ENCODE measurements around the gene LRRC42. TPM values are rescaled to one million over a fixed set of nuclear protein-coding genes. Genes with fewer than 3 reads are reported as not detected.
"Not testable (repeated sequence)": the region's sequence is repeated elsewhere in the genome, so short reads cannot be mapped to it uniquely, and the experiment has no call there.

Gene LRRC42
- total RNA-seq, 2 experiments from 2014 or later: 19.5 to 19.9 TPM

- Mint-ChIP-seq H3K27me3 (no peaks in the 10 kb centered on the region), H3K9me3 (no peaks in the 10 kb centered on the region), H3K27ac (no peak overlapping the region), H3K4me1 (peaks cover 10% of the 10 kb centered on the region), H3K36me3 (ENCODE audit: low read depth) (peaks cover 29% of the 10 kb centered on the region), H3K4me3 (no peak overlapping the region)
- DNase-seq: no peak
- POLR2A ChIA-PET: no interaction called here
- CTCF ChIA-PET: interaction anchor here (0.5 to 1.8 kb wide), 2 partner anchors 103 to 525 kb away, joined by 3 to 5 read pairs; no protein-coding TSS in a partner anchor
Observed at GRCh38 chr1:53963460-53963859, 17.3 kb downstream of the LRRC42 start.

GRCh38 chr1:53964109-53964508 lies 18.0 kb downstream of the LRRC42 start:
- Mint-ChIP-seq H3K36me3 (ENCODE audit: low read depth) (peaks cover 33% of the 10 kb centered on the region), H3K9me3 (no peaks in the 10 kb centered on the region), H3K4me1 (peaks cover 10% of the 10 kb centered on the region), H3K4me3 (no peak overlapping the region), H3K27ac (peak overlapping the region; percentile 19), H3K27me3 (no peaks in the 10 kb centered on the region)
- ChIA-PET CTCF (interaction anchor here (1.8 kb wide), 1 partner anchor 103 kb away, joined by 5 read pairs; no protein-coding TSS in a partner anchor), POLR2A (no interaction called here)
- DNase-seq: no peak

- no peak overlapping the region for H3K4me3 Mint-ChIP-seq
- ChIA-PET CTCF (no interaction called here), POLR2A (no interaction called here)
- peaks cover 13% of the 10 kb centered on the region for H3K4me1 Mint-ChIP-seq
- no peaks in the 10 kb centered on the region for H3K9me3 Mint-ChIP-seq
- DNase-seq: no peak
- H3K36me3 Mint-ChIP-seq (ENCODE audit: low read depth): peaks cover 43% of the 10 kb centered on the region
- H3K27ac Mint-ChIP-seq: no peak overlapping the region
- H3K27me3 Mint-ChIP-seq: no peaks in the 10 kb centered on the region
Observed at GRCh38 chr1:53966794-53967193, 20.6 kb downstream of the LRRC42 start.

GRCh38 chr1:53967409-53968124 lies 21.4 kb downstream of the LRRC42 start:
- peaks cover 43% of the 10 kb centered on the region for H3K36me3 Mint-ChIP-seq (ENCODE audit: low read depth)
- peaks cover 13% of the 10 kb centered on the region for H3K4me1 Mint-ChIP-seq
- ChIA-PET POLR2A (no interaction called here), CTCF (interaction anchor here (0.8 kb wide), 1 partner anchor 107 kb away, joined by 3 read pairs; no protein-coding TSS in a partner anchor)
- H3K27ac Mint-ChIP-seq: no peak overlapping the region
- H3K9me3 Mint-ChIP-seq: no peaks in the 10 kb centered on the region
- no peaks in the 10 kb centered on the region for H3K27me3 Mint-ChIP-seq
- no peak for DNase-seq
- no peak overlapping the region for H3K4me3 Mint-ChIP-seq

GRCh38 chr1:53968125-53968513 lies 22.0 kb downstream of the LRRC42 start:
- no peaks in the 10 kb centered on the region for H3K27me3 Mint-ChIP-seq
- H3K9me3 Mint-ChIP-seq: no peaks in the 10 kb centered on the region
- DNase-seq: no peak
- H3K4me3 Mint-ChIP-seq: no peak overlapping the region
- peaks cover 11% of the 10 kb centered on the region for H3K4me1 Mint-ChIP-seq
- ChIA-PET CTCF (interaction anchor here (0.8 kb wide), 1 partner anchor 107 kb away, joined by 3 read pairs; no protein-coding TSS in a partner anchor), POLR2A (no interaction called here)
- no peak overlapping the region for H3K27ac Mint-ChIP-seq
- peaks cover 44% of the 10 kb centered on the region for H3K36me3 Mint-ChIP-seq (ENCODE audit: low read depth)

- H3K36me3 Mint-ChIP-seq (ENCODE audit: low read depth): peaks cover 40% of the 10 kb centered on the region
- H3K9me3 Mint-ChIP-seq, H3K27me3 Mint-ChIP-seq, DNase-seq, H3K27ac Mint-ChIP-seq, H3K4me3 Mint-ChIP-seq, H3K4me1 Mint-ChIP-seq: not testable (repeated sequence)
- ChIA-PET POLR2A (interaction anchor here (0.6 kb wide), 1 partner anchor 92 kb away, joined by 3 read pairs; no protein-coding TSS in a partner anchor), CTCF (interaction anchor here (1.0 to 1.5 kb wide), 3 partner anchors 10 to 71 kb away, joined by 3 to 5 read pairs (median 5); no protein-coding TSS in a partner anchor)
Observed at GRCh38 chr1:53969323-53969722, 23.2 kb downstream of the LRRC42 start.

GRCh38 chr1:53971718-53972117 lies 25.6 kb downstream of the LRRC42 start:
- H3K4me3 Mint-ChIP-seq: no peak overlapping the region
- H3K27me3 Mint-ChIP-seq: no peaks in the 10 kb centered on the region
- peaks cover 6% of the 10 kb centered on the region for H3K4me1 Mint-ChIP-seq
- CTCF ChIA-PET: interaction anchor here (0.6 to 1.5 kb wide), 2 partner anchors 13 to 700 kb away, joined by 3 to 7 read pairs; no protein-coding TSS in a partner anchor
- H3K36me3 Mint-ChIP-seq (ENCODE audit: low read depth): peaks cover 36% of the 10 kb centered on the region
- no peak overlapping the region for H3K27ac Mint-ChIP-seq
- no peak for DNase-seq
- no peaks in the 10 kb centered on the region for H3K9me3 Mint-ChIP-seq
- POLR2A ChIA-PET: no interaction called here

- Mint-ChIP-seq H3K27ac (peak overlapping the region; percentile 14), H3K4me3 (no peak overlapping the region), H3K9me3 (no peaks in the 10 kb centered on the region), H3K36me3 (ENCODE audit: low read depth) (peaks cover 17% of the 10 kb centered on the region), H3K27me3 (no peaks in the 10 kb centered on the region), H3K4me1 (peaks cover 6% of the 10 kb centered on the region)
- DNase-seq: no peak
- POLR2A ChIA-PET: interaction anchor here (0.6 kb wide), 1 partner anchor 39 kb away, joined by 4 read pairs; no protein-coding TSS in a partner anchor
- CTCF ChIA-PET: interaction anchor here (0.5 to 1.3 kb wide), 2 partner anchors 17 to 21 kb away, joined by 3 to 4 read pairs; no protein-coding TSS in a partner anchor
Observed at GRCh38 chr1:53975861-53976260, 29.7 kb downstream of the LRRC42 start.

GRCh38 chr1:53979712-53980450 lies 33.7 kb downstream of the LRRC42 start:
- H3K9me3 Mint-ChIP-seq: no peaks in the 10 kb centered on the region
- H3K4me3 Mint-ChIP-seq: no peak overlapping the region
- POLR2A ChIA-PET: no interaction called here
- peaks cover 3% of the 10 kb centered on the region for H3K4me1 Mint-ChIP-seq
- no peak for DNase-seq
- H3K27ac Mint-ChIP-seq: no peak overlapping the region
- CTCF ChIA-PET: no interaction called here
- H3K27me3 Mint-ChIP-seq: peaks cover 1% of the 10 kb centered on the region
- peaks cover 4% of the 10 kb centered on the region for H3K36me3 Mint-ChIP-seq (ENCODE audit: low read depth)

- Mint-ChIP-seq H3K4me3 (no peak overlapping the region), H3K27ac (no peak overlapping the region), H3K4me1 (peaks cover 7% of the 10 kb centered on the region), H3K9me3 (no peaks in the 10 kb centered on the region), H3K27me3 (peaks cover 1% of the 10 kb centered on the region), H3K36me3 (ENCODE audit: low read depth) (no peaks in the 10 kb centered on the region)
- ChIA-PET CTCF (no interaction called here), POLR2A (no interaction called here)
- no peak for DNase-seq
Observed at GRCh38 chr1:53981220-53981619, 35.1 kb downstream of the LRRC42 start.

GRCh38 chr1:53982034-53982762 lies 36.0 kb downstream of the LRRC42 start:
- POLR2A ChIA-PET: no interaction called here
- H3K27ac Mint-ChIP-seq: no peak overlapping the region
- H3K9me3 Mint-ChIP-seq: no peaks in the 10 kb centered on the region
- H3K4me1 Mint-ChIP-seq: peaks cover 10% of the 10 kb centered on the region
- no peaks in the 10 kb centered on the region for H3K36me3 Mint-ChIP-seq (ENCODE audit: low read depth)
- CTCF ChIA-PET: no interaction called here
- peaks cover 1% of the 10 kb centered on the region for H3K27me3 Mint-ChIP-seq
- no peak for DNase-seq
- H3K4me3 Mint-ChIP-seq: no peak overlapping the region

GRCh38 chr1:53982763-53983104 lies 36.6 kb downstream of the LRRC42 start:
- Mint-ChIP-seq H3K4me3 (no peak overlapping the region), H3K36me3 (ENCODE audit: low read depth) (no peaks in the 10 kb centered on the region), H3K27ac (no peak overlapping the region), H3K27me3 (peaks cover 1% of the 10 kb centered on the region), H3K9me3 (no peaks in the 10 kb centered on the region), H3K4me1 (peaks cover 15% of the 10 kb centered on the region)
- POLR2A ChIA-PET: no interaction called here
- CTCF ChIA-PET: no interaction called here
- DNase-seq: no peak

- Mint-ChIP-seq H3K4me3 (no peak overlapping the region), H3K36me3 (ENCODE audit: low read depth) (no peaks in the 10 kb centered on the region), H3K9me3 (no peaks in the 10 kb centered on the region), H3K27me3 (peaks cover 1% of the 10 kb centered on the region), H3K27ac (no peak overlapping the region), H3K4me1 (peaks cover 19% of the 10 kb centered on the region)
- DNase-seq: no peak
- POLR2A ChIA-PET: no interaction called here
- CTCF ChIA-PET: no interaction called here
Observed at GRCh38 chr1:53984726-53985125, 38.6 kb downstream of the LRRC42 start.
